Stimulated activated CD4-positive, alpha-beta T cell treated with anti-CD3 and anti-CD28 coated beads, Interleukin-4, amount 100 ng/mL, for 48 hours (primary cell): ENCODE data around the gene SDK1.
"Not testable (repeated sequence)": the region's sequence is repeated elsewhere in the genome, so short reads cannot be mapped to it uniquely, and the experiment has no call there.

ENCODE experiments used
- DNase-seq, 2 donors: peaks; one replicate each; pipeline ENCODE4 v3.0.0-alpha.2; 2020; ENCODE audit warnings: low read depth in 2 of 2

The SDK1 gene

GRCh38 chr7:3733541-3734140 is 432.6 kb downstream of the SDK1 start:
- no peak for DNase-seq

DNA sequence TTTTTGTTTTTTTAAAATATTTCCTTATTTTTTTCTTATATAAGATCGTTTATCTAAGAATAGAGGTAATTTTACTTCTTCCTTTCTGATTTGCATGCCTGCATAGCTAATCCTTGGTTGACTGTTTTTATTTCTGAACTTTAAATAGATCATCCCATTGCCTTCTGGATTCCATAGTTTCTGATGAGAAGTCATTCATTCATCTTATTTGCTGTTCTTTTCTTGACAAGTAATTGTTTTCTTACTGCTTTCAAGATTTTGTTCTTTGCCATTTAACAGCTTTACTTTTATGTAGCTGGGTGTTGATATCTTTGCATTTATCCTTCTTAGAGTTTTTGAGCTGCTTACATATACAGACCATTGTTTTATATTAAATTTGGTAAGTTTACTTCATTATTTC is 437.9 kb downstream of the SDK1 start:
- no peak for DNase-seq

DNA sequence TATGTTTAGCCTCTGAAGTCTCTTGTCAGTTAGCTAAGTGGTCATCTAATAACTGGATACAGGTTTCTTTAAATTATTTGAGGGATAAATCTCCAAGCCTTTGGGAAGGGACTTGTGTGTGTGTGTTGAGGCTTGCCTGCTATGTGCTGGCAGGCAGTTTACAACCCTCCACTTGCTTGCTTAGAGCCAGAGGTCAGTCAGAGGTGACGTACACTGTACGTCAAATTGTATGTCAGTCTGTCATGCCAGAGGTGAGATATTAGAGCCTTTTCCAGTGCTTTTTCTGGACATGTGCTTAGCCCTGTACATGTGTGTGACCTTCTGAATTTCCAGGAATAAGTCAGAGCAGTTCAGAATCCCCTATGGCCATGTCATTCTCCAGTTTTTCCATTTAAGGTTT is 438.9 kb downstream of the SDK1 start:
- DNase-seq, result no peak

DNA sequence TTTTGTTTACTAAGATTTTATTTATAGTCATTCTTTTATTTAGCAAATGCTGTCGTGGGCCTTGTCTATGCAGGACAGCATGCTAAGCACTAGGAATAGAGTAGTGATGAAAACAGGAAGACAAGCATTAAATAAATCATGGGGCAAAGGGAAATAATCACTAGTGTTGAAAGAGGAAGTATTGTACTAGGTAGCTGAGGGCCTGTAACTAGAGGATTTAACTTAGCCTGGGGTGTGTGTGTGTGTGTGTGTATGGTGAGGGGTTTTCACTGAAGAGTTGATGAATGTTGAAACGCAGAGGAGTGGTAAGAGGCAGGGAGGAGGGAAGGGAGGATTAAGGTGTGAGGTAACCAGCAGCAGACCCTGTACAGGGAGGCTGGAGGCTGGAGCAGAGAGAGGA is 446.4 kb downstream of the SDK1 start:
- no peak for DNase-seq

- DNase-seq, result no peak
Measured at GRCh38 chr7:3748389-3748788, 447.3 kb downstream of the SDK1 start.

DNA sequence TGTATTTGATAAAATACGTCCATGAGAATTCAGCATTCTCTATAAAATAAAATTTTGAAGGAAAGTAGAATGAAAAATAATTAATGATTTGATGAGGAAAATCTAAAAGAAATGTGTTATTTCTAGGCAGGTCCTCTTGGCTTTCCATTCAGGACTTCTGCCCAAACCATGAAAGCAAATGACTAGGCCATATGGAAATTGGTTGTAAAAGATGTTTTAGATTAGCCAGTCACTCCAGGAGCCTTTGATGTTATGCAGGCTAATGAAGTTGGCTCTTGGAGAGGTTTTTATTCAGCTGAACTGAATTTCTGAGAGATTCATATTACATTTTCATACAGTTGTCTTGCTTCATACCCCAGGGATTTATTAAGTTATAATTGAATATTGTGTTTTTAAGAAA is 452.8 kb downstream of the SDK1 start:
- no peak for DNase-seq

- no peak for DNase-seq
Measured at GRCh38 chr7:3754493-3755341, 453.7 kb downstream of the SDK1 start.

GRCh38 chr7:3755778-3756453 is 454.9 kb downstream of the SDK1 start:
- DNase-seq, result not testable (repeated sequence)

DNA sequence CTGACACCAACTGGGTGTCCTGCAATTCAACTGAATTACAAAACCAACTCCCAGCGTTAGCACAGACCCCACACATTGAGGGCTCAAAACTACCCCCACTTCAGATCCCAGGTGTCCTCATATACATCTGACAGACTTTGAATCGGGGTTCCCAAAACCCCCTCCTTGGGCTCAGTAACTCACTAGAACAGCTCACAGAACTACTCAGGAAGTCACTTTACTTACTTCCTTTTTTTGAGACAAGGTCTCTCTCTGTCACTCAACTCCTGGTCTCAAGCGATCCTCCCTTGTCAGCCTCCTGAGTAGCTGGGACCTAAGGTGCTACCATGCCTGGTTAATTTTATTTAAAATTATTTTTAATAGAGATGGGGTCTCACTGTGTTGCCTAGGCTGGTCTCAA is 456.0 kb downstream of the SDK1 start:
- DNase-seq, result no peak

GRCh38 chr7:3760651-3761050 is 459.6 kb downstream of the SDK1 start:
- DNase-seq, result no peak

DNA sequence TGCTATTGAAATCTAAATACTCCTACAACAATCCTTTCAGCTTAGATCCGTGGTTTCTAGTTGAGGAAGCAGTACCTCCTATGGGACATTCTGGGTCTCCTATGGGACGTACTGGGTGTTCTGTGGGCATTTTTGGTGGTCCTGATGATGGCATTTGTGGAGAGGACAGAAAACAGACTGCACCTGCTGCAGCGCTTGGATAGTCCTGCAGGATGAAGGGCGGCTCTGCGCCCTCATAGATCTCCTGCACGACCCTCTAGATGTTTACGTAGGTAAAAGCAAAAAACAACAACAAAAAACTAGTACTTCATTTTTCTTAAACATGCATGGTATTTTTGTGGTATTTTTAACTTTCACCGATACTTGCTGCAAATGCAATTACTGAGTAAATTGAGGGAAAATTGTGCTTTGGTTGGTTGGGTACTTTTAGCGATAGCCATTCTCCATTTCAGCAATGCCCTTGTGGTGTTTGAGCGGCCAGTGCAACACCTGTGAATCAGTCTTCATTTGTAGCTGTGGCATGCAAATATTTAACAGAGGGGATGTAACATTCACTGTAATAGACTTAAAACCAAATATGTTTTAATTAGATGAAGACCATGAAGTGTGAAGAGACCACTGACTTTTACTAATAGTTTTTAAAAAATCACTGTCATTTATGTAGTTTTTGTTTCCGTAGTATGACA is 461.2 kb downstream of the SDK1 start:
- no peak for DNase-seq

DNA sequence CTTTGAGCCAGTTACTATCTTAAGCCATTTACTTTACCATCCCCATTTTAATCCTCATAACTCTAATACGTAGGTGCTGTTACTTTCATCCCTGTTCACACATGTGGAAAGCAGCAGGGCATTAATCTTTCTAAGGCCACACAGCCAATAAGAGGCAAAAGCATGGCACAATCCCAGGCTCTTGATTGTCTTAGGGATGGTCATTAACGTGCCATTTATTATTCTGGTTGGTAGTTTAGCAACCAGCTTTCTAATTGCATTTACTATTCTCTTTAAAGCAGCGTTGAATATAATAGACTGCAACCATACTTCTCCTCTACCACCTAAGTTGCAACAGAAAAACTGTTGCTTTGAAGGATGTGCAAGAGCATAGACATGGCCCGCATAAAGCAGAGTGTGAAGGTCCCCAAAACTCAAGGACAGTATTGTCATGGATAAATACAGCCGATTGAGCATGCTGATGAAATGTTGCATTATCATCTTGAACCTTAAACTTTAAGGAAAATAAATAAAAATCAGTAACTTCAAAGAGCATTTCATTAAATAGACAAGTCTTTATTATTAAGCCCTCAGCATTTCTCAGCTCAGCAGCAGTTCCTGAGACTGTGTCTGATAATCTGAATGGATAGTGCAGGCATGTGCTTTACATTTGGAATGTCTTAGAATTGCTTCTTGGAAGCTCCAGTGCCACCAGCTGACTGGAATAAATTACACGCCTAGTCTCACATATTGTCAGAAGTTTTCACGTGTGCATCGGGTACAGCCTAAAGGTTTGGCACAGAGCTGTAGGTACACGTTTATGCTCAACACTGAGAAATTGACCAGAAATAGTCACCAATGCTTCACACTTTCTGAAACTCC is 467.1 kb downstream of the SDK1 start:
- no peak for DNase-seq

GRCh38 chr7:3771906-3772305 is 470.9 kb downstream of the SDK1 start:
- DNase-seq, result no peak

GRCh38 chr7:3778345-3778744 is 477.3 kb downstream of the SDK1 start:
- no peak for DNase-seq

GRCh38 chr7:3780016-3780415 is 479.0 kb downstream of the SDK1 start:
- no peak for DNase-seq

GRCh38 chr7:3780525-3780924 is 479.5 kb downstream of the SDK1 start:
- DNase-seq, result no peak

DNA sequence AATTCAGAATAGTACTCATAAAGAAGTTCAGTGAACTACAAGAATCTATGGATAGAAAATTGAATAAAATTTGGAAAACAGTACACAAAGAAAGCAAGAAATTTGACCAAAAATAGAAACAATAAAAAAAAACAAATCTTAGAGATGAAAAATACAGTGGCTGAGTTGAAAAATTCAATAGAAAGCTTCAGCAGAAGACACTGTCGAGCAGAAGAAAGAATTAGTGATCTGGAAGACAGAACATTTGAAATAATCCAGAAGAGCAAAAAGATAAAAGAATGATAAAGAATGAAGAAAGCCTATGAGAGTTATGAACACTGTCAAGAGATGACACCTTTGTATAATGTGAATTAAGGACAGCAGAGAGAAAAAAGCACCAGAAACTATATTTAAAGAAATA is 480.6 kb downstream of the SDK1 start:
- DNase-seq, result no peak

DNA sequence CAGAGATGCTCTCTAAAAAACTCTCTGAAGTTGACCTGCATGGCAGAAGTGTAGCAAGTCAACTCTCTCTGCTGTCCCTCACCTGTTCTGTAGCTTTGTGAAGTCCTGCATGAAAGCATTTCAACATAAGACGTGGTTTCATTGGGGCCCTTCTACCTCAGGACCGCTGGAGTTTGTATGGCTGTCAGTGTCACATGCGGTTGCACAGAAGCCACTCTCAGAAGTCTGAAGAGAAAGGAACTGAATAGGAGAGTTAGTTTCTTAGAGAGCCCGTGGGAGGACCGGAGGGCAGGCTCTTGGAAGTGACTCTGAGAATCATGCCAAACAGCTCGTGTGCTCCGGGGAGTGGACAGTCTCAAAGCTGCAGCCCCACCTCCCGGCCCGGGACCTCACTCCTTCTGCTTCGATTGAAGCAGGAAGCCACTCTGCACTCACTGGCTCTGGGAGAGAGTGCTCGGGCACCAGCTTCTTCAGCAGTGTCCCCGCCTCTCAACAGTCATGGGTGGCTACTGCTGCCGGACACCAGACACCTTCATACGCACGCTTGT is 486.7 kb downstream of the SDK1 start:
- DNase-seq, result no peak

DNA sequence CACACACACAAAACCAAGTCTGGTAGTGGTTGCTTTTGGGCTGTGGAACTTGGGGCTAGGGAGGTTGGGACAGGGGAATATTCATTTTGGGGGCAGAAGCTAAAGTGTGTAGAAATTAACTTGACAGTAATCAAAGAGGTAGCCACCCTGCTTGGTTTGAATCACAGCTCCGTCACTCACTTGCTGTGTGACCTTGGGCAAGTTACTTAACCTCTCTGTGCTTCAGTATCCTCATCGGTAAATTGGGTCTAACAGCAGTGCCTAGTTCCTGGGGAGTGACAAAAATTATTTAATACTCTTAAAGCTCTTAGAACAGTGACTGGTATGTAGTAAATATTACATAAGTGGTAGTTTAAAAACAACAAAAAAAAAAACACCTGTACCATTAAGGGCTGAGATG is 489.8 kb downstream of the SDK1 start:
- DNase-seq, result no peak

GRCh38 chr7:3791327-3791726 is 490.3 kb downstream of the SDK1 start:
- DNase-seq, result no peak

DNA sequence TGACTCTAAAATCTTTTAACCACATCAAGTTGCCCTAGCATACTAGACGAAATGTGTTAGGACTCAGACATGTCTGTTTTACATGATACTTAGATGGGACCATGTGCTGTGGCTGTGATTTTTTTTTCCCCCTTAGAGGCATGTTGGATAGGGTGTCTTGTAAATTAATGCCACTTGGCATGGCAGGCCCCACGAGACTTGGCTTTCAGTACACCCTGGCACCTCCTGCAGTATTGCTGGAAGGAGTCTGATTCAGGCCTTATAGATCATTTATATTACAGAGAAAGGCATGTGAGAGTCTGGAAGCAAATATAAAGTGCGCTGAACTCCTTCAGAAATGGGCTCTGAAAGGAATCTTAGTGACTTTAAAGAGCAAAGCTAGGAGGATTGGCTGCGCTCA is 494.1 kb downstream of the SDK1 start:
- no peak for DNase-seq
